ENCODE measurements around the gene TFDP2. TPM values are rescaled to one million over a fixed set of nuclear protein-coding genes. Genes with fewer than 3 reads are reported as not detected.

The TFDP2 gene
- total RNA-seq, 1 experiment from 2014 or later: 55.4 TPM

DNA sequence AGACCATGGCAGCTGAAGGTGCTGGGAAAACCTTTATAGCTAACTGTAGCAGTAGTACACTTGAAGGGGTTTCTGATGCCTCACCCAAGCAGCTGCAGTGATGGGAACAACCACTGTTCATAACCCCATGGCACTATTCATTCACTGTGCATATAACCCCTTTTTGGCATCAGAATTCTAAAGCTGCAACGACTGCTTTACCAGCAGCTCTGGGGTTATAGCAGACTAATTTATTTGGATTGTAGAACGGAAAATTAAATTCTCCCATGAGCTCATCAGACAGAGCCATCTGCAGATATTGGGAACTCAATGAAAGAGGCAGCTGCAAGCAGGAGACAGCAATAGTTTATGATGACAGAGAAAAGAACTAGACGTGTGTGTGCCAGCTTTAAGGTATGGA, 28.6 kb downstream of the TFDP2 start:
- CTCF ChIA-PET: interaction anchor here (1.2 kb wide), 1 partner anchor 9 kb away, joined by 4 read pairs; no protein-coding TSS in a partner anchor
- H4K20me1 ChIP-seq (ENCODE audit: insufficient read depth): no peaks in the 10 kb centered on the region
- no peaks in the 10 kb centered on the region for H3K79me2 ChIP-seq (ENCODE audit: insufficient read depth, low read length)
- H3K36me3 ChIP-seq (ENCODE audit: control insufficient read depth in 1 of 2, insufficient read depth in 2 of 2, low read length in 2 of 2): no peaks in the 10 kb centered on the region
- no TSS peak for BruUV-seq (replicated peaks)
- no peak overlapping the region for H3K27ac ChIP-seq (ENCODE audit: low read depth, low read length)
- TF ChIP-seq REST (IDR thresholded peaks at IDR 0.05; ENCODE audit: low read depth): no peak
- no peak for TF ChIP-seq TCF7L2 (IDR thresholded peaks at IDR 0.05; ENCODE audit: borderline replicate concordance, extremely low read depth, insufficient read depth, insufficient read length)
- TF ChIP-seq EZH2phosphoT487 (IDR thresholded peaks at IDR 0.05; ENCODE audit: borderline replicate concordance): no peak
- TF ChIP-seq EGR1 (IDR thresholded peaks at IDR 0.05; ENCODE audit: low read depth): no peak
- no peak for TF ChIP-seq FOSL1 (IDR thresholded peaks at IDR 0.05; ENCODE audit: low read depth)
- no peak for TF ChIP-seq SP1 (IDR thresholded peaks at IDR 0.05; ENCODE audit: low read depth)
- TF ChIP-seq CEBPB (IDR thresholded peaks at IDR 0.05; ENCODE audit: low read depth): no peak
- TF ChIP-seq POLR2AphosphoS5 (IDR thresholded peaks at IDR 0.05; ENCODE audit: low read depth, low read length): no peak
- no peak for TF ChIP-seq YY1 (IDR thresholded peaks at IDR 0.05; ENCODE audit: extremely low read depth, insufficient replicate concordance, low read depth, low read length)
- TF ChIP-seq ELF1 (IDR thresholded peaks at IDR 0.05; ENCODE audit: borderline replicate concordance, low read depth): no peak
- TF ChIP-seq ZNF274 (IDR thresholded peaks at IDR 0.05; ENCODE audit: low read depth, low read length): no peak
- no peak for TF ChIP-seq JUND (IDR thresholded peaks at IDR 0.05)
- no peak for TF ChIP-seq CTCF (IDR thresholded peaks at IDR 0.05 in 2 of 3, conservative IDR thresholded peaks at IDR 0.05 in 1 of 3; ENCODE audit: borderline replicate concordance in 1 of 3, insufficient read depth in 1 of 3, low read depth in 2 of 3, low read length in 2 of 3)
- no peak for TF ChIP-seq ZBTB33 (IDR thresholded peaks at IDR 0.05; ENCODE audit: extremely low read depth, insufficient replicate concordance, low read length)
- no peak for TF ChIP-seq SRF (IDR thresholded peaks at IDR 0.05; ENCODE audit: low read depth)
- TF ChIP-seq POLR2A (IDR thresholded peaks at IDR 0.05; ENCODE audit: borderline replicate concordance, extremely low read depth, insufficient read depth, insufficient read length): no peak
- no peak for TF ChIP-seq CBX3 (IDR thresholded peaks at IDR 0.05; ENCODE audit: low read depth)
- TF ChIP-seq, protein P1, sequence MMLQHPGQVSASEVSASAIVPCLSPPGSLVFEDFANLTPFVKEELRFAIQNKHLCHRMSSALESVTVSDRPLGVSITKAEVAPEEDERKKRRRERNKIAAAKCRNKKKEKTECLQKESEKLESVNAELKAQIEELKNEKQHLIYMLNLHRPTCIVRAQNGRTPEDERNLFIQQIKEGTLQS (IDR thresholded peaks at IDR 0.05): no peak
- no peak overlapping the region for H3K9ac ChIP-seq (ENCODE audit: low read length)
- DNase-seq (ENCODE audit: low read depth, low spot score) (no peak), ATAC-seq (no peak)
- no peaks in the 10 kb centered on the region for H3K27me3 ChIP-seq (ENCODE audit: insufficient read depth, low read length)
- no peak overlapping the region for H3K4me2 ChIP-seq (ENCODE audit: low read length)
- no peaks in the 10 kb centered on the region for H3K9me2 ChIP-seq (ENCODE audit: insufficient read depth)
- peaks cover 21 to 23% of the 10 kb centered on the region in 2 experiments for H3K4me1 ChIP-seq (ENCODE audit: control insufficient read depth in 1 of 2, insufficient read depth in 2 of 2, low read length in 2 of 2)
- intact Hi-C loops (cut with micrococcal nuclease): no loop called here
- RAD21 ChIA-PET (ENCODE audit: low non-redundant PET in 1 of 2, low total read pairs in 2 of 2, uncharacterized antibody in 2 of 2, unreplicated experiment in 2 of 2): no interaction called here
- POLR2A ChIA-PET: interaction anchor here (0.6 kb wide), 1 partner anchor 10 kb away, joined by 3 read pairs; no protein-coding TSS in a partner anchor
- no peak overlapping the region for H3K4me3 ChIP-seq (replicated peaks in 1 of 2; ENCODE audit: low read depth in 1 of 2, low read length in 2 of 2)
- H3K9me3 ChIP-seq (ENCODE audit: control insufficient read depth in 1 of 2, insufficient read depth in 1 of 2, low read depth in 1 of 2, low read length in 2 of 2): no peaks in the 10 kb centered on the region
- no peak overlapping the region for H2AFZ ChIP-seq (ENCODE audit: low read depth, low read length, poor library complexity, severe bottlenecking)

Measured in HCT116 (cell line).